HepG2 (cell line): ENCODE results near the gene TECPR1.

ENCODE experiments used
- CHD2 ChIP-seq: IDR thresholded peaks from 2 replicates; pipeline ENCODE4 v1.6.1; 2011; ENCODE audit warnings: low read depth, low read length, improper control_type of control experiment
- CTCF ChIP-seq: sonication (generic); formaldehyde crosslinking; IDR thresholded peaks from 2 replicates; pipeline ENCODE4 v1.5.0; 2020; ENCODE audit warnings: mild to moderate bottlenecking, missing genetic modification reagents, moderate library complexity
- JUNB ChIP-seq: sonication (generic); formaldehyde crosslinking; IDR thresholded peaks from 2 replicates; pipeline ENCODE4 v1.8.0; 2022; ENCODE audit warnings: missing genetic modification reagents, mild to moderate bottlenecking, borderline replicate concordance
- KDM5B ChIP-seq: sonication (generic); formaldehyde crosslinking; IDR thresholded peaks from 2 replicates; pipeline ENCODE4 v1.4.0; 2020; ENCODE audit warnings: missing genetic modification reagents, mild to moderate bottlenecking, borderline replicate concordance
- MAFK ChIP-seq, 2 experiments: IDR thresholded peaks in 1 of 2; conservative IDR thresholded peaks in 1 of 2; 2 replicates each; pipeline ENCODE4 v1.6.1; 2011; ENCODE audit warnings: improper control_type of control experiment in 2 of 2, low read length in 2 of 2
- TAF1 ChIP-seq: sonication (generic); formaldehyde crosslinking; IDR thresholded peaks from 2 replicates; pipeline ENCODE4 v1.4.0; 2020; ENCODE audit warnings: missing genetic modification reagents
- ZKSCAN8 ChIP-seq: IDR thresholded peaks from 2 replicates; pipeline ENCODE4 v1.6.1; 2016; ENCODE audit warnings: borderline replicate concordance, missing genetic modification reagents, missing compliant biosample characterization
- ZNF761 ChIP-seq: sonication (generic); formaldehyde crosslinking; conservative IDR thresholded peaks from 2 replicates; pipeline ENCODE4 v1.4.0; 2020; ENCODE audit warnings: mild to moderate bottlenecking, missing genetic modification reagents

GRCh38 chr7:98178321-98178720 lies 73.7 kb downstream of the TECPR1 start:
- TF ChIP-seq MAFK (conservative IDR thresholded peaks at IDR 0.05 in 1 of 2, IDR thresholded peaks at IDR 0.05 in 1 of 2; ENCODE audit: low read length in 2 of 2): no peak
- no peak for TF ChIP-seq KDM5B (CRISPR knock-in tag)
- TF ChIP-seq CTCF (CRISPR knock-in tag): no peak
- TF ChIP-seq JUNB (CRISPR knock-in tag): no peak
- no peak for TF ChIP-seq CHD2
- no peak for TF ChIP-seq ZNF761 (CRISPR knock-in tag)
- no peak for TF ChIP-seq TAF1 (CRISPR knock-in tag)
- TF ChIP-seq ZKSCAN8 (CRISPR knock-in tag): no peak
